ENCODE results near the gene MEGF6. TPM values are rescaled to one million over a fixed set of nuclear protein-coding genes. Genes with fewer than 3 reads are reported as not detected.

Gene MEGF6
- total RNA-seq, 1 donor from 2014 or later: 209 TPM

DNA sequence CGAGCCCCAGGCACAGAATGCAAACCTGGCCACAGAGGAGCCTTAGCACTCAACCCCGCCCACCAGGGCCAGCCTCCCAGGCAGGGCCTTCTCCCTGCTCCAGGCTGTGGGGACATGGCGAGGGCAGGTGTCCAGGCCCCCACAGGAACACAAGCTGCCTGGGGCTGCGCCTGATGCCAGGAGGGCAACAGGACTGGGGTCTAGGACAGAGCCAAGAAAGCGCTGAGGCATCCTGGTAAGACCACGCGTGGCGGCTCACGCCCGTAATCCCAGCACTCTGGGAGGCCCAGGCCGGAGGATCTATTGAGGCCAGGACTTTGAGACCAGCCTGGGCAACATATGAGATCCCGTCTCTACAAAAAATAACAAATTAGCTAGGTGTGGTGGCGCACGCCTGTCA, 59.1 kb downstream of the MEGF6 start:
- Mint-ChIP-seq H3K4me1 (peaks cover 27% of the 10 kb centered on the region), H3K36me3 (no peaks in the 10 kb centered on the region), H3K9me3 (no peaks in the 10 kb centered on the region), H3K27ac (no peak overlapping the region), H3K27me3 (ENCODE audit: low read depth) (no peaks in the 10 kb centered on the region), H3K4me3 (no peak overlapping the region)
- TF ChIP-seq, protein P1, sequence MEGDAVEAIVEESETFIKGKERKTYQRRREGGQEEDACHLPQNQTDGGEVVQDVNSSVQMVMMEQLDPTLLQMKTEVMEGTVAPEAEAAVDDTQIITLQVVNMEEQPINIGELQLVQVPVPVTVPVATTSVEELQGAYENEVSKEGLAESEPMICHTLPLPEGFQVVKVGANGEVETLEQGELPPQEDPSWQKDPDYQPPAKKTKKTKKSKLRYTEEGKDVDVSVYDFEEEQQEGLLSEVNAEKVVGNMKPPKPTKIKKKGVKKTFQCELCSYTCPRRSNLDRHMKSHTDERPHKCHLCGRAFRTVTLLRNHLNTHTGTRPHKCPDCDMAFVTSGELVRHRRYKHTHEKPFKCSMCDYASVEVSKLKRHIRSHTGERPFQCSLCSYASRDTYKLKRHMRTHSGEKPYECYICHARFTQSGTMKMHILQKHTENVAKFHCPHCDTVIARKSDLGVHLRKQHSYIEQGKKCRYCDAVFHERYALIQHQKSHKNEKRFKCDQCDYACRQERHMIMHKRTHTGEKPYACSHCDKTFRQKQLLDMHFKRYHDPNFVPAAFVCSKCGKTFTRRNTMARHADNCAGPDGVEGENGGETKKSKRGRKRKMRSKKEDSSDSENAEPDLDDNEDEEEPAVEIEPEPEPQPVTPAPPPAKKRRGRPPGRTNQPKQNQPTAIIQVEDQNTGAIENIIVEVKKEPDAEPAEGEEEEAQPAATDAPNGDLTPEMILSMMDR (IDR thresholded peaks at IDR 0.05; ENCODE audit: unreplicated experiment): no peak
- DNase-seq (ENCODE audit: low spot score in 2 of 2, unreplicated experiment in 2 of 2): no peak

DNA sequence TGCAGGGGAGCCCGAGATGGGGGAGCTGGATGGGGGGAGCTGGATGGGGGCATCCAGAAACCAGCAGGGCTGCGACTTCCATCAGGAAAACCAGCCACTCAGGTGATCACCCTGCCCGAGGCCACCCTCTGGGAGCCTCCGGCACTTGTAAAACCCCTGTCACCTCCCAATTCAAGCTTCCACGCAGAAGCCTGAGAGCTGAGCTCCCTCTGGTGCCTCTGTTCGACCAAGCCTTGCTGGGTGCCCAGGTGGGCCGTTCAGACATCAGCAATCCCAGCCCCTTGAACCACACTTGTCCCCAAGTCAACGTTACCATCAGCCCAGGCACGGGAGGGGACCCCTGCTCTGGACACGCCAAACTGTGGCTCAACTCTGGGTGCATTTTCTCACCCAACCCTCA, 59.6 kb downstream of the MEGF6 start:
- peaks cover 23% of the 10 kb centered on the region for H3K4me1 Mint-ChIP-seq
- no peak for DNase-seq (ENCODE audit: low spot score in 2 of 2, unreplicated experiment in 2 of 2)
- TF ChIP-seq, protein P1 (IDR thresholded peaks at IDR 0.05; ENCODE audit: unreplicated experiment): no peak
- no peak overlapping the region for H3K4me3 Mint-ChIP-seq
- H3K27ac Mint-ChIP-seq: no peak overlapping the region
- no peaks in the 10 kb centered on the region for H3K36me3 Mint-ChIP-seq
- H3K27me3 Mint-ChIP-seq (ENCODE audit: low read depth): no peaks in the 10 kb centered on the region
- no peaks in the 10 kb centered on the region for H3K9me3 Mint-ChIP-seq

DNA sequence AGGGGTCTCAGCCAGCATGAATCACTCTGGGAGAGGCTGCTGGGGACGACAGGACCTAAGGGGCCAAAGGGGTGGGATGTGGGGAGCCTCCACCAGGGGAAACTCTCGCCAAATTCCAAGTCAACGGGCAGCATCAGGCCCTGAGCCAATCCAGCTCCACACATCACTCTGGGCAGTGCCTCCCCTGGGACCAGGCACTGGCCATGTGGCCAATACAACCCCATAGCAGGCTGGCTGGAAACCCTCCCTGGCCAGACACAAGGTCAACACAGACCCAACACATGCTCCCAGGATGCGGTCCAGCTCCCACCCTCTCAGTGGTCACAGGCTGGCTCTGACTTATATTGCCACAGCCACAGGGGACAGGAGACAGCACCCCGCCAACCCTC, 60.0 kb downstream of the MEGF6 start:
- Mint-ChIP-seq H3K9me3 (no peaks in the 10 kb centered on the region), H3K27ac (no peak overlapping the region)
- TF ChIP-seq, protein P1 (IDR thresholded peaks at IDR 0.05; ENCODE audit: unreplicated experiment): peak; percentile 7

DNA sequence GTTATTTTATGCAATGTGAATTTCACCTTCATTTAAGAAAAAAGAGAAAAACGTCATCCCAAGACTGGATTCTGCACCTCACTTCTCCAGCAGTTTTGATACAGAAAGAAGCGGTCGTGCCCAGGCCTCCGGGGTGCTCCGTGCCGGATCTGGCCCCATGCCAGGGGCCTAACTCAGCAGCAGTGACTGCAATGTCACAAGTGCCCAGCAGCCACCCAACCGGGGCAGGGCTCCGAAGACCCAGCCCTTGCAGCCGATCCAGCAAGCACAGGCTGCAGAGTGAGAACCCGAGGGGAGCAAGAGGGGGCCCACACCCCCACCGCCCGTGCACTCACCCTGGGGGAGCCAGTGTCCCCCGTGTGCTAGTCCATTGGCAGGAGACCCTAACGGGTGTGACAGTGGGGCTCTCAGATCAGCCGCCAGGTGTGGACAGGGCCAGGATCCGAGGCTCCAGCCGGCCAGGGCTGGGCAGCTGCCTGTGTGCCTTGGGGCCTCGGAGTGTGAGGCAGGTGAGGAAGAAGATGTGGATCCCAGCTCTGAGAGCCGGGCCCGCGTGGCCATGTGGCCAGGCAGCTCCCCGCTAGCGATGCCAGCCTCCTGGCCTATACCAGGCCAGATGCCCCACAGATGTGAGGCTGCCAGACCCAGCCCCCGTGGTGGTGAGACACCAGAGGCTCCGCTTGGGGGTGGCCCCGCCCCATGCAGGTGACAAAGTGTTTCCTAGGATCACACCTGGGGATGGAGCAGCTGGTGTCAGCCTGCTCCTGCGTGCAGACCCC, 60.6 kb downstream of the MEGF6 start:
- Mint-ChIP-seq H3K27me3 (ENCODE audit: low read depth) (no peaks in the 10 kb centered on the region), H3K36me3 (no peaks in the 10 kb centered on the region), H3K27ac (no peak overlapping the region), H3K9me3 (no peaks in the 10 kb centered on the region), H3K4me1 (peaks cover 22% of the 10 kb centered on the region), H3K4me3 (no peak overlapping the region)
- TF ChIP-seq, protein P1 (IDR thresholded peaks at IDR 0.05; ENCODE audit: unreplicated experiment): no peak
- no peak for DNase-seq (ENCODE audit: low spot score in 2 of 2, unreplicated experiment in 2 of 2)

More for the DNA sequence above, 60.0 kb downstream of the MEGF6 start:
- peaks cover 20% of the 10 kb centered on the region for H3K4me1 Mint-ChIP-seq
- no peak for DNase-seq (ENCODE audit: low spot score in 2 of 2, unreplicated experiment in 2 of 2)
- H3K36me3 Mint-ChIP-seq: no peaks in the 10 kb centered on the region
- H3K4me3 Mint-ChIP-seq: no peak overlapping the region
- no peaks in the 10 kb centered on the region for H3K27me3 Mint-ChIP-seq (ENCODE audit: low read depth)

DNA sequence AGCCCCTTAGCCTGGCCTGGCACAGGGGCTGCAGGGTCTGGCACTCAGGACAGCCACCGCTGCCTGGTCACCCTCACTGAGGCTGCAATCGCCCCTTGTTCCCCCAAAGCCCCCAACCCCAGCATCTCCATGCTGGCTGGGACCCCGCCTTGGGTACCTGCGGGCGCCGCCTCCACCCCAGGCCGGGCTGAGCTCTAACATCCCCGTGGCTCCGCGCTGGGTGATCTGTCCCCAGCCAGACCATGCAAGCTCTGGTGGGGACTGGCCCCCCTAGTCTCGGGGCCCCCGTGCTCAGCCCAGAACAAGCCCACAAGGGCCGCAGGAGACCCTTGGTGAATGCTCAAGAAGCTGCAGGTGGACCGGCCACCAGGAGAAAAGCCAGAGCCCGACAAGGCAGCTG, 62.4 kb downstream of the MEGF6 start:
- DNase-seq (ENCODE audit: low spot score in 2 of 2, unreplicated experiment in 2 of 2): no peak
- H3K36me3 Mint-ChIP-seq: no peaks in the 10 kb centered on the region
- no peak overlapping the region for H3K27ac Mint-ChIP-seq
- H3K4me1 Mint-ChIP-seq: peaks cover 22% of the 10 kb centered on the region
- TF ChIP-seq, protein P1 (IDR thresholded peaks at IDR 0.05; ENCODE audit: unreplicated experiment): no peak
- H3K4me3 Mint-ChIP-seq: no peak overlapping the region
- no peaks in the 10 kb centered on the region for H3K9me3 Mint-ChIP-seq
- no peaks in the 10 kb centered on the region for H3K27me3 Mint-ChIP-seq (ENCODE audit: low read depth)
